Stimulated activated naive CD8-positive, alpha-beta T cell treated with anti-CD3 and anti-CD28 coated beads, Interleukin-15, amount 100 ng/mL, for 72 hours (primary cell): ENCODE data around the gene SYNPR.

Experiments used
- ATAC-seq: fragments of 150-1000 bp; cut with Tn5 transposase; 2 replicates; pipeline ENCODE4 v1.10.0; 2021; ENCODE audit warnings: mild to moderate bottlenecking, moderate library complexity
- DNase-seq, 2 donors: peaks; one replicate each; pipeline ENCODE4 v3.0.0; 2021 to 2022
- H3K27ac Mint-ChIP-seq, 2 donors: one replicate each; pipeline ENCODE4 v1.8.0; 2022; ENCODE audit warnings: mild to moderate bottlenecking in 2 of 2, mixed read lengths in 2 of 2, moderate library complexity in 2 of 2
- H3K27me3 Mint-ChIP-seq: one replicate; pipeline ENCODE4 v1.8.0; 2022; ENCODE audit warnings: mixed read lengths
- H3K4me1 Mint-ChIP-seq: one replicate; pipeline ENCODE4 v1.8.0; 2022; ENCODE audit warnings: mild to moderate bottlenecking, mixed read lengths
- H3K4me3 Mint-ChIP-seq, 2 donors: one replicate each; pipeline ENCODE4 v1.8.0; 2022; ENCODE audit warnings: mild to moderate bottlenecking in 2 of 2, mixed read lengths in 2 of 2, moderate library complexity in 1 of 2
- H3K9me3 Mint-ChIP-seq, 2 donors: one replicate each; pipeline ENCODE4 v1.8.0; 2022; ENCODE audit warnings: mixed read lengths in 2 of 2

Gene SYNPR

DNA sequence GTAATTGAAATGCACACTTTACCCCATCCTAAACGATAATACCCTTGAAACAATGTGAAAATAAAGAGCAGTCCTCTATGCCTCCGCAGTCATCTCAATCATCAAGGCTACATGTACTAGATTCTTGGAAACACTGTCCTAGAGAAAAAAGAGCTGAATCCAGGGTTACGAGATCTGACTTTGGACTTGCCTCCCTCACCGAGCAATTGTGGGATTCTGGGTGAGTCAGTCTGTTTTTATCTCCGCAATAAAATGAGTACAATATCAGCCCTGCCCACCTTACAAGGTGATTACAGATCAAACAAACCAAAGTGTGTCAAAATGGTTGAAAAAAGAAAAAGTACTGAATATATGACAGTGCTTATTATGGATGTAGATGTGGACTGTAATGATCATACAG lies 222.1 kb downstream of the SYNPR start:
- ATAC-seq (no peak), DNase-seq (no peak)
- Mint-ChIP-seq H3K4me3 (no peak overlapping the region), H3K4me1 (no peaks in the 10 kb centered on the region), H3K27me3 (no peaks in the 10 kb centered on the region), H3K27ac (no peak overlapping the region), H3K9me3 (peaks cover 0 to 11% of the 10 kb centered on the region in 2 donors)

DNA sequence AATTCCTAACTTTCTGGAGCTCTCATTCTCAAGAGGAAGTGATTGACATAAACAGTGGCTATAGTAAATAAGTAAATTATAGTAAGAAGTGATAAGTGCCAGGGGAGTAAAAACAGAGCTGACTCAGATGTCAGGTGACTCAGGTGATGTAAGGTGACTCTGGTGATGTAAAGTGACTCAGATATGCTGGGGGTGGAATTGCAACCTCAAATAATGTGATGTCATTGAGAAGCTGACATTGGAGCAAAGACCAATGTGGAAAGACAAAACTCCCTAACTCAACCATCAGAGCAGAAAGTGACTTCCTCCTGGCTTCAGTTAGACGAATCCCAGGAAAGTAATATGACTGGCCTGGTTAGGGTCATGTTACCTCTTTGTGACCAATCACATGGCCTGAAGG lies 230.2 kb downstream of the SYNPR start:
- Mint-ChIP-seq H3K27ac (no peak overlapping the region), H3K4me3 (no peak overlapping the region), H3K27me3 (no peaks in the 10 kb centered on the region), H3K4me1 (no peaks in the 10 kb centered on the region), H3K9me3 (peaks cover 0 to 4% of the 10 kb centered on the region in 2 donors)
- DNase-seq (no peak), ATAC-seq (no peak)

DNA sequence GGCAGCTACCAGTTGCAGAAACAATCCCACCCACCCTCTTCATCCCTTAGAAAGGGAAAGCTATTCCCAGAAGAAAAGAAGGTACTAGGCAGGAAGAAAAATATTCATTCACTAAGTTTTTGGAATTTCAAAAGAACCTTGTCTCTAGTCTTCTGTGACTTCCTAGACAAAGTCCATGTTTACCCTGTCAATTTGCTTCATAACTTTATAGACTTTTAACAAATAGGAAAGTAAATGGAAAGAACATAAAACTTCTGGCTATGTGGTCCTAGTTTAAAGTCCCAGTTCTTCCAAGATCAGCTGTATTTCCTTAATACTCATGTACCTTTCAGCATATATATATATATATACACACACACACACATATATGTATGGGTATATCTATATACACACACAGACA lies 230.7 kb downstream of the SYNPR start:
- DNase-seq: no peak
- Mint-ChIP-seq H3K4me1 (no peaks in the 10 kb centered on the region), H3K27ac (no peak overlapping the region), H3K9me3 (peaks cover 0 to 4% of the 10 kb centered on the region in 2 donors), H3K4me3 (no peak overlapping the region), H3K27me3 (no peaks in the 10 kb centered on the region)
- no peak for ATAC-seq

DNA sequence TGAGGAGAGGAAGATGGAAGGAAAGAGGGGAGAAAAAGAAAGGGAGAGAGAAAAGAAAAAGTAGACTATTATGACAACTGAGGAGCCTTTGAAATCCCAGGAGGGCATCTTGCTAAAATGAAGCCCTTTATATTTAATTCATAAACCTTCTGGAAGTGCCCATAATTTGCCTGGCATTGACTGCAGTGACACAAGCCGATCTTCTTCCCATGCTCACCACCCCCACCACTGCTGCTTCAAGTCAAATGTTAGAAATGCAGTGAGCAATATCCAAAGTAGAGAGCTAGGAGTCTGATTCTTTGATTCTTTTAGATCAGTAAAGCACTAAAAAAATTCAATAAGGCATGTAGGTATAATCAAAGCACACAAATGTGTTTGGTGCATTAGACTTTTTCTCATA lies 235.7 kb downstream of the SYNPR start:
- Mint-ChIP-seq H3K27me3 (no peaks in the 10 kb centered on the region), H3K4me1 (no peaks in the 10 kb centered on the region), H3K4me3 (no peak overlapping the region), H3K9me3 (peaks cover 0 to 4% of the 10 kb centered on the region in 2 donors), H3K27ac (no peak overlapping the region)
- DNase-seq: no peak
- ATAC-seq: no peak

DNA sequence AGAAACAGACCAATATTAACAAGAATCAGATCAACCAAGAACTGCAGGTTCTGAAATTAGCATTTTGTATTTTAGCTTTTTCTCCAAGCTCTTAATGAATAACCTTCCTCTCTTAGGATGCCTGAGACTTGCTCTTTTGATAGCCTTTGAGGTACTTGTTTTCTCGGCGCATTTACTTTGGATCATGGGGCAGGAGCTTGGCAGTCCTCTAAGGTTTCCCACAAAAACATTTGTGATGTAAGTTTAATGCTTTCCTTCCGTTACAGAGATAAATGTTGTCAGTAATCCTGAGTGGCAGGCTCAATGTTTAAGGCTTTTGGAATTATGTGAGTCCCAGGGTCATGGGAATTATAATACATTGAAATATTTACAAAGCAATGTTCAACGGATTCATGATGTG lies 236.6 kb downstream of the SYNPR start:
- peaks cover 0 to 4% of the 10 kb centered on the region in 2 donors for H3K9me3 Mint-ChIP-seq
- H3K4me1 Mint-ChIP-seq: no peaks in the 10 kb centered on the region
- no peaks in the 10 kb centered on the region for H3K27me3 Mint-ChIP-seq
- ATAC-seq: no peak
- H3K27ac Mint-ChIP-seq: no peak overlapping the region
- no peak overlapping the region for H3K4me3 Mint-ChIP-seq
- no peak for DNase-seq

DNA sequence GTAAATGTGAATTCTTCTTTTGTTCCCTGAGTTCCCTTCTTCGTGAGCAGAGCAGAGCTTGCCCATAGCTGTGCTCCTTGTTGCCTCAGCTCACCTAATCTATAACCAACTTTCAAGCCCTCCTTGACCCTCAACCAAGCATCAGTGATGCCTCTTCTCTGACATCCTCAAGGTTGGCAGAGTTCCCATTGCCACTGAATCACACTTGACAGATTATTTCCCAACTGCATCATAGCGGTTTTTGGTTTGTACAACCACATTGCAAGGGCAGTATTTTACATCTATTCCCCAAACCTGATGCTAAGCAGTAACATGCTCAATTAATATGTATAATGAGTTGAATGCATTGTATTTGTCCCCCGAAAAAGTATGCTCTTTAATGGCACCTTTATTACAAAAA lies 241.3 kb downstream of the SYNPR start:
- Mint-ChIP-seq H3K9me3 (peaks cover 0 to 4% of the 10 kb centered on the region in 2 donors), H3K27me3 (peaks cover 7% of the 10 kb centered on the region), H3K27ac (no peak overlapping the region), H3K4me3 (no peak overlapping the region), H3K4me1 (no peaks in the 10 kb centered on the region)
- no peak for DNase-seq
- no peak for ATAC-seq

- ATAC-seq (no peak), DNase-seq (no peak)
- H3K27ac Mint-ChIP-seq: peak overlapping the region in 1 of 2 donors; percentile 7
- peaks cover 7% of the 10 kb centered on the region for H3K27me3 Mint-ChIP-seq
- peaks cover 0 to 2% of the 10 kb centered on the region in 2 donors for H3K9me3 Mint-ChIP-seq
- no peak overlapping the region for H3K4me3 Mint-ChIP-seq
- H3K4me1 Mint-ChIP-seq: no peaks in the 10 kb centered on the region
Observed at GRCh38 chr3:63521657-63522056, 243.5 kb downstream of the SYNPR start.

- ATAC-seq (no peak), DNase-seq (no peak)
- no peaks in the 10 kb centered on the region for H3K4me1 Mint-ChIP-seq
- peaks cover 0 to 6% of the 10 kb centered on the region in 2 donors for H3K9me3 Mint-ChIP-seq
- no peak overlapping the region for H3K4me3 Mint-ChIP-seq
- H3K27me3 Mint-ChIP-seq: peaks cover 7% of the 10 kb centered on the region
- H3K27ac Mint-ChIP-seq: no peak overlapping the region
Observed at GRCh38 chr3:63523100-63523499, 245.0 kb downstream of the SYNPR start.

DNA sequence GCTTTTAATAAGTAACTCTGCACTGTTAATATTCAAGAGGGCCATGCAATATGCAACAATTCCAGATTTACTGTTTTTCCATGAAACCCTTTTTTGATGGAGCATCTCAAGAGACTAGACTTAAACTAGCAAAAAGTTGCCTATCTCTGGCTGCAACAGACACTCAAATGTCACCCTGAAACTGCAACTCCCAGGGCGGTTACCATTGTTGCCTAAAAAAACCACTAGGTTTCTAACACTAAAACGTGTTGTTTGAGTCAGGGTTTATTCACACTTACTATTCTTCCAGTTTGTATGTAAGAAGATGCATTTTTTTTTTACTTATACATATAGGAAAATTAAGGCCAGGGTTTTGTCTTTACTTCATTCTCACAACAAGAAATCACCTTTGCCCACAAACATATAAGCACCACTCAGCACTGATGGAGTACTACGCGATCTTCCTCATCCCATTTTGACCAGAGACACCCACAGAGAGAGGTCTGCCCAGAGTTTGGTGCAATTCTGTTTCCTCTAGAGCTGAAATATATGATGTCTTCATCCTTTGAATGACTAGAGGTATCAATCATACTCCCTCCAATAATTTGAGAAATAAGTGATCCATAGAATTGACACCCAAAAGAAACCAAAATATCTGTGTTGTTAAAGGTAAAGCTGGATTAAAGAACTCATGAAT lies 250.4 kb downstream of the SYNPR start:
- H3K27ac Mint-ChIP-seq: no peak overlapping the region
- no peak for ATAC-seq

DNA sequence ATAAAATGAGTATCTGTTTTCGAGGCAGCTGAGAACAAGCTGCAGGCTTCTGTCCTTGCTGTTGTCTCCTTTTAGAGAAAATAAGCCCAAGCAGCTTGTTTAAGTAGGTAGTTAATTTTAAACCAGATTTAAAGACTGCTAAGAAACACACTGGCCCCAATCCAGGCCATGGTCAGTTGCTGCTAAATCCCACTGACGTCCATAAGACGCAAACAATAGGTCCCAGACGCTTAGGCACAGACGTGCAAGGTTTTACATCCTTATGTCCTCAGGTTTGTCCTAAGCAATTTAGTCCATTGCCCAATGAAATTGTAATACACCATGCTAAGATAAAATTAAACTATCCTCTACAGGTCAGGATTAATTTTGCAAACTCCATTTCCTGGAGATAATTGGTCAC lies 254.4 kb downstream of the SYNPR start:
- ATAC-seq (no peak), DNase-seq (no peak)
- H3K4me1 Mint-ChIP-seq: no peaks in the 10 kb centered on the region
- H3K27ac Mint-ChIP-seq: no peak overlapping the region
- H3K9me3 Mint-ChIP-seq: peaks cover 0 to 28% of the 10 kb centered on the region in 2 donors
- H3K4me3 Mint-ChIP-seq: no peak overlapping the region
- no peaks in the 10 kb centered on the region for H3K27me3 Mint-ChIP-seq

More for the DNA sequence above, 250.4 kb downstream of the SYNPR start:
- no peak for DNase-seq
- no peaks in the 10 kb centered on the region for H3K27me3 Mint-ChIP-seq
- H3K4me3 Mint-ChIP-seq: no peak overlapping the region
- peaks cover 6 to 28% of the 10 kb centered on the region in 2 donors for H3K9me3 Mint-ChIP-seq
- no peaks in the 10 kb centered on the region for H3K4me1 Mint-ChIP-seq

DNA sequence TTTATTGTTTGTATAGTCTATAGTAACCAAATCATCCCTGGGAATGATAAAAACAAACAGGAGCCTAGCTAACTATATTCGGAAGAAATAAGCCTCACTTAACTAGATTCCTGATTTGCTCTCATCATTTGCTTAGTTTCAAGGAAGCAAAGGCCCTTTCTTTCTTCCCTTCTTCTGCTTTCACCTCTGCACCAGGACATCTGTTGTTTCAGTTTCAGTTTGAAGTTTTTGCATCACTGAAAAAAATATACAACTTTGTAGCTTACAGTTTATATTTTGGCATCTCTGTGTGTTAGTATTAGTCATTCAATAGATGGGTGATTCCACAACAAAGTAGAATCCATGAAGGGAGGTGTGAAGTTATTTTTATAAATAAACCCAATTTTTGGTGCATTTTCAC lies 260.8 kb downstream of the SYNPR start:
- no peaks in the 10 kb centered on the region for H3K27me3 Mint-ChIP-seq
- no peaks in the 10 kb centered on the region for H3K9me3 Mint-ChIP-seq
- ATAC-seq (no peak), DNase-seq (no peak)
- H3K4me1 Mint-ChIP-seq: no peaks in the 10 kb centered on the region
- no peak overlapping the region for H3K4me3 Mint-ChIP-seq
- H3K27ac Mint-ChIP-seq: no peak overlapping the region

GRCh38 chr3:63555767-63556166 lies 277.7 kb downstream of the SYNPR start:
- Mint-ChIP-seq H3K4me3 (no peak overlapping the region), H3K27me3 (no peaks in the 10 kb centered on the region)

DNA sequence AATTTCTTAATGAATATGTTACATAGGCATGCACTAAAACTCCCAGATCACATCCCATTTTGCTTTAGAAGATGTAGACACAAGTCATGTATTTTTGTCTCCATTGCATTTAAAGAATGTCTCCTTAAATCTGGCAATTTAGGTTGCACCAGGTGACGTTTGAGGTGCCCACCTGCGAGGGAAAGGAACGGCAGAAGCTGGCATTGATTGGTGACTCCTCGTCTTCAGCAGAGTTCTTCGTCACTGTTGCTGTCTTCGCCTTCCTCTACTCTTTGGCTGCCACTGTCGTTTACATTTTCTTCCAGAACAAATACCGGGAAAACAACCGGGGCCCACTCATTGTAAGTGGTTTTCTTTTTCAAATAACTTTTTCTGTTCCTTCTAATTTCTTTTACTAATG lies 278.3 kb downstream of the SYNPR start:
- ATAC-seq: no peak
- no peak overlapping the region for H3K4me3 Mint-ChIP-seq
- H3K9me3 Mint-ChIP-seq: no peaks in the 10 kb centered on the region
- H3K4me1 Mint-ChIP-seq: no peaks in the 10 kb centered on the region
- H3K27me3 Mint-ChIP-seq: no peaks in the 10 kb centered on the region
- no peak overlapping the region for H3K27ac Mint-ChIP-seq
- DNase-seq: no peak

More at GRCh38 chr3:63555767-63556166, 277.7 kb downstream of the SYNPR start:
- no peaks in the 10 kb centered on the region for H3K9me3 Mint-ChIP-seq
- DNase-seq (no peak), ATAC-seq (no peak)
- no peaks in the 10 kb centered on the region for H3K4me1 Mint-ChIP-seq
- H3K27ac Mint-ChIP-seq: no peak overlapping the region

DNA sequence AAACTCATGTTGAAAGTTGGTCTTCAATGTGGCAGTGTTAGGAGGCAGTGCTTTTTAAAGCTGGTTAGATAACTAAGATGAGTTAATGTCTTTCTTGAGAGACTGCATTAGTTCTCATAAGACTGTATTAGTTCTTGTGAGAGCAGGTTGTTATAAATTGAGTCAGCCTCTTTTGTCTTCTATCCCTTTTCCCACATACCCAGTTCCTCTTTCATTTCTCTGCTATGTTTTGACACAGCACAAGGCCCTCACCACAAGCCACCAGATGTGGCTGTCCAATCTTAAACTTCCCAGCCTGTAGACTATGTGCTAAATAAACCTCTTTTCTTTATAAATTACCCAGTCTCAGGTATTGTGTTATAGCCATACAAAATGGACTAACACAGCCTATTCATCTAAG lies 279.8 kb downstream of the SYNPR start:
- Mint-ChIP-seq H3K27ac (no peak overlapping the region), H3K27me3 (no peaks in the 10 kb centered on the region), H3K9me3 (no peaks in the 10 kb centered on the region), H3K4me3 (no peak overlapping the region), H3K4me1 (no peaks in the 10 kb centered on the region)
- ATAC-seq (no peak), DNase-seq (no peak)

DNA sequence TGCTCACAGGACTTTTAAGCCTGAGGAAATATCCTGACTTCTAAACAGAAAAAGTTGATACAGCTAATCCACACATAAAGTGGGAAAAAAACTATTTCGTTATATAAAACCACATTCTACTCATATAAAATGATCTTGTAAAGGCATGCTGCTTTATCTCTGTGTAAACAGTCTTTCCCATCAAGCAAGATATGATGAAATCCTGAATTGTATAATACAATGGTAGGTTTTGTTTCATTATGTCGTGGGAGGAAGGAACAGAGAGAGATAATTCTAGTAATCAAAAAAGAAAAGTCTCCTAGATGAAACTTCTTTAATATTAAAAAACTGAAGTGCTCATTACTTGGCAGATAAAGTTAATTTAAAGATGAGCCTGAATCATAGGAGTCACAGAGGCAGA lies 281.8 kb downstream of the SYNPR start:
- DNase-seq (no peak), ATAC-seq (no peak)
- no peaks in the 10 kb centered on the region for H3K4me1 Mint-ChIP-seq
- H3K4me3 Mint-ChIP-seq: no peak overlapping the region
- no peaks in the 10 kb centered on the region for H3K27me3 Mint-ChIP-seq
- H3K9me3 Mint-ChIP-seq: no peaks in the 10 kb centered on the region
- H3K27ac Mint-ChIP-seq: no peak overlapping the region

- no peaks in the 10 kb centered on the region for H3K9me3 Mint-ChIP-seq
- ATAC-seq: no peak
- H3K27me3 Mint-ChIP-seq: no peaks in the 10 kb centered on the region
- DNase-seq: no peak
- H3K4me1 Mint-ChIP-seq: no peaks in the 10 kb centered on the region
- no peak overlapping the region for H3K27ac Mint-ChIP-seq
- no peak overlapping the region for H3K4me3 Mint-ChIP-seq
Observed at GRCh38 chr3:63561879-63562278, 283.8 kb downstream of the SYNPR start.

GRCh38 chr3:63562323-63562722 lies 284.2 kb downstream of the SYNPR start:
- no peak overlapping the region for H3K4me3 Mint-ChIP-seq
- H3K4me1 Mint-ChIP-seq: no peaks in the 10 kb centered on the region
- H3K9me3 Mint-ChIP-seq: no peaks in the 10 kb centered on the region
- H3K27ac Mint-ChIP-seq: no peak overlapping the region
- DNase-seq (no peak), ATAC-seq (no peak)
- no peaks in the 10 kb centered on the region for H3K27me3 Mint-ChIP-seq
